CD8-positive, alpha-beta memory T cell (primary cell): ENCODE results near the gene TRAP1. TPM values are rescaled to one million over a fixed set of nuclear protein-coding genes. Genes with fewer than 3 reads are reported as not detected.

Experiments used
- CTCF ChIA-PET: fragments of 350-600 bp; sonication (Branson Sonifier 250); formaldehyde crosslinking; loops from one replicate; lab custom pipeline; 2021; ENCODE audit warnings: antibody characterized with exemption; lab: Charles Lee
- POLR2A ChIA-PET: fragments of 350-600 bp; sonication (Branson Sonifier 250); formaldehyde crosslinking; loops from one replicate; lab custom pipeline; 2021; ENCODE audit warnings: antibody characterized with exemption; lab: Charles Lee
- DNase-seq, 5 donors: peaks; one replicate each; pipeline versions ENCODE4 v3.0.0 to v3.0.0-alpha.2; 2020 to 2022; ENCODE audit warnings: mixed read lengths in 1 of 5
- H3K27ac ChIP-seq: one replicate; pipeline ENCODE4 v1.7.0; 2013; ENCODE audit warnings: low read depth, mild to moderate bottlenecking, low read length, moderate library complexity
- H3K27me3 ChIP-seq: 2 replicates; pipeline ENCODE4 v1.7.0; 2013; ENCODE audit warnings: low read length, mild to moderate bottlenecking; ENCODE audit not compliant: insufficient read depth, poor library complexity, severe bottlenecking
- H3K36me3 ChIP-seq: 2 replicates; pipeline ENCODE4 v1.7.0; 2013; ENCODE audit warnings: mild to moderate bottlenecking, low read length, moderate library complexity; ENCODE audit not compliant: insufficient read depth
- H3K4me1 ChIP-seq: 2 replicates; pipeline ENCODE4 v1.7.0; 2013; ENCODE audit warnings: mild to moderate bottlenecking, low read length, moderate library complexity; ENCODE audit not compliant: insufficient read depth
- H3K4me3 ChIP-seq: 2 replicates; pipeline ENCODE4 v1.7.0; 2013; ENCODE audit warnings: mild to moderate bottlenecking, low read length
- H3K9me3 ChIP-seq: 2 replicates; pipeline ENCODE4 v1.7.0; 2013; ENCODE audit warnings: mild to moderate bottlenecking, low read length
- H3K27ac Mint-ChIP-seq, 8 donors: one replicate each; pipeline ENCODE4 v1.8.0; 2020 to 2021; ENCODE audit warnings: mixed read lengths in 8 of 8, mild to moderate bottlenecking in 6 of 8, inconsistent platforms in 3 of 8, moderate library complexity in 3 of 8
- H3K27me3 Mint-ChIP-seq, 2 donors: one replicate each; pipeline ENCODE4 v1.8.0; 2020 to 2021; ENCODE audit warnings: mixed read lengths in 2 of 2, mild to moderate bottlenecking in 1 of 2, moderate library complexity in 1 of 2
- H3K36me3 Mint-ChIP-seq, 3 donors: one replicate each; pipeline ENCODE4 v1.8.0; 2020 to 2021; ENCODE audit warnings: mixed read lengths in 3 of 3, inconsistent platforms in 1 of 3, mild to moderate bottlenecking in 1 of 3
- H3K4me1 Mint-ChIP-seq, 3 donors: one replicate each; pipeline ENCODE4 v1.8.0; 2020 to 2021; ENCODE audit warnings: mixed read lengths in 3 of 3, inconsistent platforms in 1 of 3, mild to moderate bottlenecking in 1 of 3
- H3K4me3 Mint-ChIP-seq, 7 donors: one replicate each; pipeline ENCODE4 v1.8.0; 2020 to 2021; ENCODE audit warnings: mixed read lengths in 7 of 7, mild to moderate bottlenecking in 6 of 7, moderate library complexity in 4 of 7, inconsistent platforms in 2 of 7
- H3K9me3 Mint-ChIP-seq, 5 donors: one replicate each; pipeline ENCODE4 v1.8.0; 2020 to 2022; ENCODE audit warnings: mixed read lengths in 5 of 5, mild to moderate bottlenecking in 3 of 5, moderate library complexity in 2 of 5, inconsistent platforms in 1 of 5
- polyA plus RNA-seq: library from polyadenylated mRNA; unstranded; fragments of 300-500 nt; fragmentation: Illumina TruSeq; gene quantifications from one replicate; pipeline ENCODE4 v1.2.3, GENCODE V29; 2021
- total RNA-seq, 2 experiments: library from RNA; stranded (reverse); gene quantifications; one replicate each; pipeline ENCODE4 v1.2.3, GENCODE V29; 2021

Gene TRAP1
- total RNA-seq (100 to 1,000 TPM; 283 to 308 TPM), polyA plus RNA-seq (53.5 TPM)

DNA sequence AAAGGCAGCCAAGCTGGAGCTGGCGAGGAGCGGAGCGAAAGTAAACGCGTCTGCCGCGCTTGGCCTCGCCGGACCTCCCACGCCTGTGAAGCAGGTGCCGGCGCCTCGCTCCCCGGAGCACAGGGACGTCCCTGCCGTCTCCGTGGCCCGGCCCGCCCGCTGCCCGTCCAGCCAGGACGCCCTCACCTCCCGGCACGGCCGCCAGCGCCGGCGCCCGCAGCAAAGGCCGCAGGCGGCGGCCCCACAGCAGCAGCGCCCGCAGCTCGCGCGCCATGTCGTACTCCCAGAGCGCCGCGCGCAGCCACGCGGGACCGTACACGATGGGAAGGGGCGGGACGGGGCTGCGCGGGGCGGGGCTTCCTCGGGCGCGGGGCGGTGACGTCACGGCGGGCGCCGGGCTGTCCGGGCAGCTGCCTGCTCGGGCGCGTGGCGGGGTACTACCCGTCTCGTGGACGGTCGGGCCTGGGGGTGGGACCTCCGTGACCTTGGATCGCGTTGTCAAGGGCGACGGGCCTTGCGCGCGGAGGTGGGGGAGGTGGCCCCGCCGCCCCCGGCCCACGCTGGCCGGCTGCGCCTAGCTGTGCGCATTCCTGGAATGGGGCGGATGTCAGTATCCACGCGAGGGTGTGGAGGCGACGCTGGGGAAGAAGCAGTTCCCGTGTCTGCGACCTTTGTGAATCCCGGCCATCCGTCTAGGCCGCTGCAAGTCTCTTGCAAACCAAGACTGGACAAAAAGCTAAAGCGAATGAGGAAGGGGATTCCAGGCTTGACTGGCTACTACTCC lies at the start of gene TRAP1:
TRAP1 (minus strand) TSS at position 290 of the 784 bp plus-strand sequence; CDS start at position 274, 16 bp downstream.
- H3K9me3 ChIP-seq = no peaks in the 10 kb centered on the region
- ChIA-PET POLR2A (interaction anchor here (0.6 to 1.0 kb wide), 5 partner anchors 144 to 1316 kb away, joined by 3 to 6 read pairs (median 4); partner anchors contain the start of genes CREBBP and NAGPA), CTCF (interaction anchor here (1.4 to 1.6 kb wide), 2 partner anchors 27 to 536 kb away, joined by 4 to 5 read pairs; no protein-coding TSS in a partner anchor)
- H3K4me1 ChIP-seq = peaks cover 15% of the 10 kb centered on the region
- H3K4me3 ChIP-seq = peak within 1 kb of the TSS; percentile 88
- peaks cover 0 to 17% (median 0%) of the 10 kb centered on the region in 3 donors for H3K36me3 Mint-ChIP-seq
- H3K4me1 Mint-ChIP-seq = peaks cover 30 to 45% (median 39%) of the 10 kb centered on the region in 3 donors
- H3K27ac Mint-ChIP-seq = peak within 1 kb of the TSS; percentile 85 to 96 (median 90)
- H3K27me3 ChIP-seq = no peaks in the 10 kb centered on the region
- DNase-seq = peak; percentile 85 to 92 (median 89)
- H3K9me3 Mint-ChIP-seq = no peaks in the 10 kb centered on the region
- H3K27me3 Mint-ChIP-seq = no peaks in the 10 kb centered on the region
- peak within 1 kb of the TSS; percentile 93 for H3K27ac ChIP-seq
- H3K36me3 ChIP-seq = no peaks in the 10 kb centered on the region
- peak within 1 kb of the TSS; percentile 88 to 95 (median 91) for H3K4me3 Mint-ChIP-seq

DNA sequence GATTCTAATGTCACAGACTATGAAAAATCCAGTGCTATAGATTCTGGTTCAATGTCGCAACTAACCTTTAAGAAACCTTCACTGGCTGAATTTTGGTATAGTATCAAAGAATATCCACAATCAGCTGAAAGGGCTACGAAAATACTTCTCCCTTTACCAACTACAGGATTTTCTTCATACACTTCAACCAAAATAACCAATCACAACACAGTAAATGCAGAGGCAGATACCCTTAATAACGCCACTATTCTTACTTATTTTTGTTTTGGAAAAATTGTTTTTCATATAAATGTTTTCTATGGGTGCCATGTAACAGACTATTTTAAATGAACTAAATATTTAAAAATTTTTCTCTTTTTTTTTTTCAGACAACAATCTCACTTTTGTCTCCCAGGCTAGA lies 48.9 kb upstream of the TRAP1 start:
- Mint-ChIP-seq H3K36me3 (peaks cover 4 to 92% (median 20%) of the 10 kb centered on the region in 3 donors), H3K9me3 (no peaks in the 10 kb centered on the region), H3K4me3 (no peak overlapping the region), H3K4me1 (peaks cover 0 to 4% (median 3%) of the 10 kb centered on the region in 3 donors), H3K27ac (no peak overlapping the region), H3K27me3 (no peaks in the 10 kb centered on the region)
- H3K4me3 ChIP-seq = no peak overlapping the region
- DNase-seq = no peak
- H3K36me3 ChIP-seq = peaks cover 54% of the 10 kb centered on the region
- POLR2A ChIA-PET = no interaction called here
- H3K27ac ChIP-seq = no peak overlapping the region
- no peaks in the 10 kb centered on the region for H3K4me1 ChIP-seq
- no peaks in the 10 kb centered on the region for H3K9me3 ChIP-seq
- H3K27me3 ChIP-seq = no peaks in the 10 kb centered on the region
- CTCF ChIA-PET = no interaction called here

DNA sequence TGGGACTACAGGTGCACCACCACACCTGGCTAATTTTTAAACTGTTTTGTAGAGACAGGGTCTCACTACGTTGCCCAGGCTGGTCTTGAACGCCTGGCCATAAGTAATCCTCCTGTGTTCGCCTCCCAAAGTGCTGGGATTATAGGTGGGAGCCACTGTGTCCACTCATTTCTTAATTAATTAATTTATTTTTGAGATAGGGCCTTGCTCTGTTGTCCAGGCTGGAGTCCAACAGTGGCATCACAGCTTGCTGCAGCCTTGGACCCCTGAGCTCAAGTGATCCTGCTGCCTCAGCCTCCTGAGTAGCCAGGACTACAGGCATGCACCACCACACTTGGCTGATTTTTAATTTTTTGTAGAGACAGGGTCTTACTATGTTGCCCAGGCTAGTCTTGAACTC lies 47.1 kb upstream of the TRAP1 start:
- H3K27ac Mint-ChIP-seq = peak overlapping the region in 2 of 8 donors; percentile 58 to 65
- Histone ChIP-seq H3K27ac (no peak overlapping the region), H3K4me1 (no peaks in the 10 kb centered on the region), H3K4me3 (no peak overlapping the region), H3K27me3 (no peaks in the 10 kb centered on the region), H3K9me3 (no peaks in the 10 kb centered on the region), H3K36me3 (peaks cover 40% of the 10 kb centered on the region)
- H3K36me3 Mint-ChIP-seq = peaks cover 4 to 91% (median 18%) of the 10 kb centered on the region in 3 donors
- no peaks in the 10 kb centered on the region for H3K9me3 Mint-ChIP-seq
- CTCF ChIA-PET = no interaction called here
- peaks cover 0 to 4% (median 3%) of the 10 kb centered on the region in 3 donors for H3K4me1 Mint-ChIP-seq
- DNase-seq = no peak
- H3K4me3 Mint-ChIP-seq = no peak overlapping the region
- no peaks in the 10 kb centered on the region for H3K27me3 Mint-ChIP-seq
- POLR2A ChIA-PET = no interaction called here

DNA sequence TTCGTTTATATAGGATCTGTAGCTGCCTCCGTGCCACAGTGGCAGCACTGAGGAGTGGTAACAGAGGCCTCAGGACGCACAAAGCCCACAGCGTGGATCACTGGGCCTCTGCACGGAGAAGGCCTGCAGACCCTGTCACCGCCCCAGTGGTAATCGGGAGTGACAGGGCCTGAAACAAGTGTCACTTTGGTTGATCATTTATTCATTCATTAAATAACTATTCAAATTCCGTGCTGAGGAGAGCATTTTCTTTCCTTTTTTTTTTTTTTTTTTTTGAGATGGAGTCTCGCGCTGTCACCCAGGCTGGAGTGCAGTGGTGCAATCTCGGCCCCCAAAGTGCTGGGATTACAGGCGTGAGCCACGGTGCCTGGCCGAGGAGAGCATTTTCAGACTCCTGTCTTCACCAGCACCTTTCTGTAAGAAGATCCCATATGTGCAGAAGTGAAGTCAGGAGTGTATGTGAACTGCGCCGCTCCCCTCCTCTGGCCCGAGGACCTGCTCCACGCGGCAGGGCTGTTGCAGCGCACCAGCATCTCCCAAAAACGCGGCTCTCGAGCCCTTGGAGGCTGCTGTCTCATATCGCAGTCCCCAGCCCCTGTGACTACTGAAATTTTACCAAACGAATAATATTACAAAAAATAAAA lies 44.9 kb upstream of the TRAP1 start:
- DNase-seq = no peak
- ChIA-PET CTCF (no interaction called here), POLR2A (no interaction called here)
- peak overlapping the region in 1 of 7 donors; percentile 23 for H3K4me3 Mint-ChIP-seq
- Histone ChIP-seq H3K9me3 (no peaks in the 10 kb centered on the region), H3K27ac (no peak overlapping the region), H3K27me3 (no peaks in the 10 kb centered on the region), H3K36me3 (peaks cover 39% of the 10 kb centered on the region), H3K4me3 (no peak overlapping the region), H3K4me1 (no peaks in the 10 kb centered on the region)
- peak overlapping the region in 1 of 8 donors; percentile 1 for H3K27ac Mint-ChIP-seq
- H3K4me1 Mint-ChIP-seq = peaks cover 0 to 4% (median 0%) of the 10 kb centered on the region in 3 donors
- H3K36me3 Mint-ChIP-seq = peaks cover 0 to 92% (median 16%) of the 10 kb centered on the region in 3 donors
- H3K9me3 Mint-ChIP-seq = no peaks in the 10 kb centered on the region
- no peaks in the 10 kb centered on the region for H3K27me3 Mint-ChIP-seq

DNA sequence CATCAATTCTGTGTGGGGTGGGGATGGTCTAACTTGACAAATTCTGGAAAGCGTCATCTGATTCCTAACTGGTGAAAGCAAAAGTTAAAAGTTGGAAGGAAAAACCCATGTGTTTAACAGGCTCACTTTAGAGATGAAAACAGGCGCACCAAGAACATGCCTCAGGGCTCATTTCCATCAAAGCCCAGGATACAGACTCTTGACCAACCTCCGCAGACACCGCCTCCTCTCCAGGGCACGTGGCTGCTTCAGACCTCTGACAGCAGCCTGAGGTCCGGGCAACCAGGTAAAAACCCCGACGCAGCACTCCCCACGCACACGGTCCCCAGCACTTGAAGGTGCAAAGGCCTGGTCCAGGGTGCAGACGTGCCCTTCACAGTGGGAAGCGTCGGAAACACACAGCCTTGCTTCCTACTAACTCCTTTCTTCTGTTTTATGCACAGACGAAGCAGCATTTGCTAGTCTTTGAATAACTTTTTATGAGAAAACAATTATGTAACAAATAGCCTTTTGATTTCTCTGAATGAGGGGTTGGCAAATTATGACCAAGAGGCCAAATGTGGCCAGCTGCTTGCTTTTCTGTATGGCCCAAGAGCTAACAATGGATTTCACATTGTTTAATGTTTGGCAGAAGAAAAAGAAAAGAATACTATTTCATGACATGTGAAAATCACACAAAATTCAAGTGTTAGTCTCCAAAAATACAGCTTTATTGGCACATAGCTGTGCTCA lies 44.2 kb upstream of the TRAP1 start:
- H3K9me3 ChIP-seq = no peaks in the 10 kb centered on the region
- Mint-ChIP-seq H3K27ac (peak overlapping the region in 1 of 8 donors; percentile 1), H3K4me1 (no peaks in the 10 kb centered on the region), H3K4me3 (peak overlapping the region in 1 of 7 donors; percentile 23), H3K27me3 (no peaks in the 10 kb centered on the region), H3K36me3 (peaks cover 0 to 92% (median 14%) of the 10 kb centered on the region in 3 donors), H3K9me3 (no peaks in the 10 kb centered on the region)
- CTCF ChIA-PET = no interaction called here
- H3K4me3 ChIP-seq = no peak overlapping the region
- H3K27me3 ChIP-seq = no peaks in the 10 kb centered on the region
- no peak overlapping the region for H3K27ac ChIP-seq
- H3K36me3 ChIP-seq = peaks cover 39% of the 10 kb centered on the region
- DNase-seq = no peak
- POLR2A ChIA-PET = no interaction called here
- H3K4me1 ChIP-seq = no peaks in the 10 kb centered on the region

DNA sequence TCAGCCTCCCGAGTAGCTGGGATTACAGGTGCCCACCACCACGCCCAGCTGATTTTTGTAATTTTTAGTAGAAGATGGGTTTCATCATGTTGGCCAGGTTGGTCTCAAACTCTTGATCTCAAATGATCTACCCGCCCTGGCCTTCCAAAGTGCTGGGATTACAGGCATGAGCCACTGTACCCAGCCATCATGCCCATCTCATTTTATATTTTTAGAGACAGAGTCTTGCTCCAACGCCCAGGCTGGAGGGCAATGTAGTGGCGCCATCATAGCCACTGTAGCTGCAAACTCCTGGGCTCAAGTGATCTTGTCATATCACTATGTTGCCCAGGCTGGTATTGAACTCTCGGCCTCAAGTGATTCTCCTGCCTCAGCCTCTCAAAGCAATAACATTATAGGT lies 43.2 kb upstream of the TRAP1 start:
- ChIA-PET CTCF (interaction anchor here (0.7 kb wide), 1 partner anchor 26 kb away, joined by 3 read pairs; no protein-coding TSS in a partner anchor), POLR2A (interaction anchor here (0.6 to 0.7 kb wide), 2 partner anchors 101 to 456 kb away, joined by 3 to 7 read pairs; no protein-coding TSS in a partner anchor)
- Histone ChIP-seq H3K36me3 (peaks cover 39% of the 10 kb centered on the region), H3K9me3 (no peaks in the 10 kb centered on the region), H3K27ac (no peak overlapping the region), H3K4me1 (no peaks in the 10 kb centered on the region), H3K4me3 (no peak overlapping the region), H3K27me3 (no peaks in the 10 kb centered on the region)
- H3K4me3 Mint-ChIP-seq = no peak overlapping the region
- peaks cover 0 to 92% (median 20%) of the 10 kb centered on the region in 3 donors for H3K36me3 Mint-ChIP-seq
- no peaks in the 10 kb centered on the region for H3K4me1 Mint-ChIP-seq
- H3K27ac Mint-ChIP-seq = peak overlapping the region in 1 of 8 donors; percentile 37
- no peaks in the 10 kb centered on the region for H3K9me3 Mint-ChIP-seq
- no peak for DNase-seq
- H3K27me3 Mint-ChIP-seq = no peaks in the 10 kb centered on the region

DNA sequence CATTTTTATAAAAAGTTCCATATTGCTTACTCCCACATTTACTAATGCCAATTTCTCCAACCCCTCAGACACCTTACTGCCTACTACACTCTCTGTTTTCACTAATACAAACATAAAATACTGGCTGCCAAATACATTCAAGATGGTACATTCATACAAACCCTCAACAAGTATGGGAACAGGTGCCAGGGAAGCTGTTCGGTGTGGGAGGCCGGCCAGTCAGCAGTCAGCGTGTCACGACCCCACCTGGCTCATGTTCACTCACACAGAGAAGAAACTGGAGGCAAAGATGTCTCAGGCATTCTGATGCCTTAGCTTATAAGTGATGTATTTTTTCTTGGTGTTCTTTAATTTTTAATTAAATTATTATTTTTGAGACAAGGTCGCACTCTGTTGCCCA lies 42.4 kb upstream of the TRAP1 start:
- peaks cover 39% of the 10 kb centered on the region for H3K36me3 ChIP-seq
- H3K27me3 Mint-ChIP-seq = no peaks in the 10 kb centered on the region
- no peak overlapping the region for H3K4me3 ChIP-seq
- no peaks in the 10 kb centered on the region for H3K4me1 Mint-ChIP-seq
- H3K4me3 Mint-ChIP-seq = no peak overlapping the region
- no peaks in the 10 kb centered on the region for H3K9me3 ChIP-seq
- ChIA-PET CTCF (interaction anchor here (0.7 kb wide), 1 partner anchor 26 kb away, joined by 3 read pairs; no protein-coding TSS in a partner anchor), POLR2A (interaction anchor here (0.6 kb wide), 1 partner anchor 89 kb away, joined by 9 read pairs; no protein-coding TSS in a partner anchor)
- H3K27me3 ChIP-seq = no peaks in the 10 kb centered on the region
- H3K27ac Mint-ChIP-seq = peak overlapping the region in 2 of 8 donors; percentile 13 to 61
- no peaks in the 10 kb centered on the region for H3K9me3 Mint-ChIP-seq
- no peak overlapping the region for H3K27ac ChIP-seq
- no peaks in the 10 kb centered on the region for H3K4me1 ChIP-seq
- no peak for DNase-seq
- peaks cover 0 to 89% (median 20%) of the 10 kb centered on the region in 3 donors for H3K36me3 Mint-ChIP-seq
